Hematopoietic multipotent progenitor cell (in vitro differentiated cells): ENCODE data around the gene RBX1. TPM values are rescaled to one million over a fixed set of nuclear protein-coding genes. Genes with fewer than 3 reads are reported as not detected.
"Not testable (repeated sequence)": the region's sequence is repeated elsewhere in the genome, so short reads cannot be mapped to it uniquely, and the experiment has no call there.

Experiments
- DNase-seq, 3 donors: peaks; one replicate each; pipeline ENCODE4 v3.0.0-alpha.2; 2011 to 2015; ENCODE audit warnings: low read depth in 2 of 3, low spot score in 2 of 3
- total RNA-seq: library from RNA; depleted of rRNA; stranded (reverse); fragments of >200 nt; gene quantifications from one replicate; pipeline ENCODE4 v1.2.3, GENCODE V29; 2012

Gene RBX1
- 40.7 TPM for total RNA-seq

DNA sequence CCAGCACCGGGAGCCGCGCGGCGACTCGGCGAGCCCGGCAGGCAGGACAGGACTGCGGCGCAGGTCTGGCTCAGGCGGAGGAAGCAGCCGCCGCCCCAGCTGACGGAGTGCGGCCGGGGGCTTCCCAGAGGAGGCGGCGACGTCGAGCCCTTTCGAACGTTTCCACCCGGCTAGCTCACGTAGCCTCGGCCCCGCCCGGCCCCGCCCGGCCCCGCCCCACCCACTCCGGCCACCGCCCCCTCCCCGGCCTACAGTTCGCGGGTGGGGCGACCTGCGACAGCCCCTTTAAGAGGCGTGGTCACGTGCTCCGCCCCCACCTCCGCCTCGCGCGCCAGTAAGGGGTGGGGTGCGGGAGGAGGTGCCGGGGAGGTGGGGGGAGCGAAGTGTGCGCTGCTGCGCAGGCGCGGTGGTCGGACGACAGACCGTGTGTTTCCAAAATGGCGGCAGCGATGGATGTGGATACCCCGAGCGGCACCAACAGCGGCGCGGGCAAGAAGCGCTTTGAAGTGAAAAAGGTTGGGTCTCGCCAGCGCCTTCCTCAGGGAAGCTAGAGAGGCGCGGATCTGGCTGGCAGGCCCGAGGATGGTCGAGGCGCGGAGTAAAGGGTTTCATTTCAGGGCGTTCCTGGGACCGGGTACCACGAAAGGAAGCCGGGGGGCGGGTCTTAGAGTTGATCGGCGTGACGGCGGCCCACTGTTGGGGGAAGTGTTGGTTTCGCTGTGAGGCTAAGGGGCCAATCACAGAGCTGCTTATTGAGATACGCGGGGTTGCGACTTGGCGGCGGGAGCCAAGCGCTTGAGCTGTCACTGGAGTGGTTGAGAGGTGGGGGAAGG, at the start of gene RBX1:
Gene RBX1 (plus strand): TSS at position 417 of the 833 bp plus-strand sequence. CDS start 21 bp downstream, at position 438.
- peak; percentile 99 for DNase-seq

DNA sequence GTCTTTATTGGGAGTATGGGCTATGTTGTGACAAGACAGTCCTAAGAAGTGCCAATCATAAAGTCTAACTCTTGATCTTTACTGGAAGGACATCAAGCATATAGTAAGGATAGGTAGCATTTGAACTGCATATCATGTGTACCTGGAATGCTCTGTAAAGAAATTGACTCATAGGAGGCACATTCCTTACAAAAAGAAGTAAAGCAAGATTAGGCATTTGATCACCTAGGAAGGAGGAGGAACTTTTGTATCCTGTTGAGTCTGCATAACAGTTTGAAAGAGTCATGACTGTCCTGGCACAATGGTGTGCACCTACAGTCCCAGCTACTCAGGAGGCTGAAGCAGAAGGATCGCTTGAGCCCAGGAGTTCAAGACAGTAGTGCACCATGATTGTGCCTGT, 47.1 kb upstream of the RBX1 start:
- DNase-seq: no peak

DNA sequence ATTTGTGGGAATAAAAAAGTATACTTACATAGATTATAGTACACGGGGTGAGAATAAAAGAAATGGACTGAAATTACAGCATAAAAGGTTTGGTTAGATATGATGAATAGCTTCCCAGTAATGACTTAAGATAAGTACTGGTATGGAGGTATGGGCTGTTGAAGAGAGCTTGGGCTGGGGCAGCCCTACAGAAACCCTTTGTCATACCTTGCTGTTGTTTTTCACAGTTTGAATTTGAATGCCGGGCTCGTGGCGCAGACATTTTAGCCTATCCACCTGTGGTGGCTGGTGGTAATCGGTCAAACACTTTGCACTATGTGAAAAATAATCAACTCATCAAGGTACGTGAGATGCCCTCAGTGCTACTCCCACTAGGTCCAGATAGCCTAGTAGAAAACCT, 42.3 kb upstream of the RBX1 start:
- no peak for DNase-seq

DNA sequence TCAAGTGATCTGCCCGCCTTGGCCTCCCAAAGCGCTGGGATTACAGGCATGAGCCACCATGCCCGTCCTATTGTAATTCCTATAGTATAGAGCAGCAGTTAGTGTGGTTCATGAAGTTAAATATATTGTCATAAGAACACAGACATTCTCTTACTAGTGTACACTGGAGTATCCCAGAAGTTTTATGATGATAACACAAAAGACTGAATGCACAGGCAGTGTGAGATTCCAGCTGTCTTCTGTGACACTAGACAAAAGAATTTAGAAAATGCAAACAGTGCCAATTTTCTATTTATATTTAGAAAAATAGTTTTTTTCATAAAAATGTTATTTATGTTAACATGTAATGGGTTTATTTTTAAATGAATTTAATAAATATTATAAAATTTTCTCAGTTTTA, 39.4 kb upstream of the RBX1 start:
- DNase-seq: no peak

DNA sequence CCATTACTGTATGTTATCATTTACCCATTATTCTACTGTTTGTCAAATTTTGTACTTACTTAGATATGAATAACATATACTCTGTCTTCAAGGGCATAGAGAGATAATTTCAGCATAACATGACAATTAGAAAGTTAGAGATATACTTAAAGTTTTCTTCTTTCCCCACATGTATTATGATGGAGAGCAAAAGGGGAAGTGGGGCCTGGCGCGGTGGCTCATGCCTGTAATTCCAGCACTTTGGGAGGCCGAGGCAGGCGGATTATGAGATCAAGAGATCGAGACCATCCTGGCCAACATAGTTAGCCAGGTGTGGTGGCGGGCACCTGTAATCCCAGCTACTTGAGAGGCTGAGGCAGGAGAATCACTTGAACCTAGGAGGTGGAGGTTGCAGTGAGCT, 38.2 kb upstream of the RBX1 start:
- not testable (repeated sequence) for DNase-seq

DNA sequence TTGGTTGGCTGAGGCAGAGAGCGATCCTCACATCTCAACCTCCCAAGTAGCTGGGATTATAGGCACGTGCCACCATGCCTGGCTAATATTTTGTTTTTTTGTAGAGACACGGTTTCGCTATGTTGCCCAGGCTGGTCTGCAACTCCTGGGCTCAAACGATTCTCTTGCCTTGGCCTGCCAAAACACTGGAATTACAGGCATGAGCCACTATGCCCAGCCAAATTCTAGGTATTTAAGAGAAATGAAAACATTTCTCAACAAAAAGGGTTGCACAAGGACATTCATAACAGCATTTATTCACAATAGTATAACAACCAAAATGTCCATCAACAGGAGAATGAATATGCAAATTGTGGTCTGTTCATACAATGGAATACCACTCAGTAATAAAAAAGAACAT, 31.7 kb upstream of the RBX1 start:
- no peak for DNase-seq

DNA sequence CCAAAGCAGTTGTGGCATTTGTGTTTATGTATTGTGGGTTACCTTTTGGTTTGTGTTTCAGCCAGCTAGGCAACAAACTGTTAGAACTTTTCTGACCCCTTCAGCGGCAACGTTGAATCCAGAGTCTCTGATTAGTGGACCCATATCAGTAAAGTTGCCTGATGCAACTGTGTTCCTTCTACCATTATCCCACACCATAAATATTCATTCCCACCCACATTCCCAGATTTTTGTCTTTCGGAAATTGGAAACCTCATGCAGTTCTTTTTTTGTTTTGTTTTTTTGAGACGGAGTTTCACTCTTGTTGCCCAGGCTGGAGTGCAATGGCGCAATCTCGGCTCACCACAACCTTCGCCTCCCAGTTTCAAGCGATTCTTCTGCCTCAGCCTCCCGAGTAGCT, 30.7 kb upstream of the RBX1 start:
- no peak for DNase-seq

DNA sequence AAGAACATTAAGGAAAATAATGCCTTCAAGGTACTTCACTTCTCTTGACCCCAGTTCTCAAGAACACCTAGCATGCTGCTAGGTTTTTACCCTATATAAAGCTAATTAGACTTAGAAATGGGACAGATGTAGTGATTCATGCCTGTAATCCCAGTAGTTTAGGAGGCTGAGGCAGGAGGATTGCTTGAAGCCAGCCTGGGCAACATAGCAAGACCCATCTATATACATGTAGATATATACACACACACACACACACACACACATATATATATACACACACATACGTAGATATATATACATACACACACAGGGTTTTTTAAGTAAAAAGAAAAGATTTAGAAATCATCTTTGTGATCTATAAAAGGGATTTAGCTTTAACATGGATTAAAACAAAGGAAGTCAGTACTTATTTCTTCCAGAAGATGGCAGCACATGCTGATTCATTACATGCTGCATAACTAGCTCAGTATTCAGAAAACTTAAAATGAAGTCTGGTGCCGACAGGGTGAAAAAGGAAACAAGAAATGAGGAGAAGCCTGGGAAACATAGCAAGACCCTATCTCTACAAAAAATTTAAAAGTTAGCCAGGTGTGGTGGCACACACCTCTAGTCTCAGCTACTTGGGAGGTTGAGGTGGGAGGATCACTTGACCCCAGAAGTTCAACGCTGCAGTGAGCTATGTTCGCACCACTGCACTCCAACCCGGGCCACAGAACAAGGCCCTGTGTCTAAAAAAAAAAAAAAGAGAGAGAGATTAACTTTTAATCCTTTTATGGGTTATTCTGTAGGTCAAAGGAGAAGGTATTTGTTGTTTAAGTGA, 28.5 kb upstream of the RBX1 start:
- peak; percentile 46 to 87 (median 67) for DNase-seq

DNA sequence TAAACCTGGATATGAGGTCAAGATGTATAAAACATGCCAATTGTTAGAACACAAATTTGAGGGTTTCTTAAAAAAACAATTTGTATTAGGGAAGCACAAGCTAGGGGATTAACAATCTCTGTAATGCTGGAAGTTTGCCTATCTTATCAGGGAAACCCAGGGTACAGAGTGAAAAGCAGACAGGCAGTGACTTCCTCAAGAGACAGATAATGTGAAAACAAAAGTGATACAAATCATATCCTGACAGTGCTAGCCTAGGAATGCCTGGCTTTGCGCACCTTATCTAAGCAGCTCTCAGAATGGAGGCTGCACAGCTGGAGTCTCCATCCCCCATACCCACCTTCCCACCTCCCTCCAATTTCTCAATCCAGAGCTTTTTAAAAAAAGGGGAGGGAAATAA, 22.5 kb upstream of the RBX1 start:
- no peak for DNase-seq

DNA sequence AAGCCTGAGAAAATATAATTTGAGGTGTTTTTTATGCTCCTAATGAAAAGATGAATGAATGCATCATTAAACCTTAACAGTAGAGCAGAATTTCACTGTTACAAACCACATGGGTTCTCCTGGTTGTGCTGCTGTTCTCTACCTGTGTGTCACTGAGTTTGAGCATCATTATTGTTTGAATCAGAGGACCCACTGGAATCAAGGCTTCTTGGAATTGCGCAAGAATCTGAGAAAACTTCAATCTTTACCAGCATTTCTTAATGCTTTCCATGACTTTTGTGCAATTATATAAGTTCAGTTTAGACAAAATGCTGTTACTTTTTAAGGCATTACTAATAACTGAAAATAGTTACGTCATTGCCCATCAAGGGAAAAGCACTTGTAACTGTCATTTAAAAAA, 18.8 kb upstream of the RBX1 start:
- DNase-seq: no peak

DNA sequence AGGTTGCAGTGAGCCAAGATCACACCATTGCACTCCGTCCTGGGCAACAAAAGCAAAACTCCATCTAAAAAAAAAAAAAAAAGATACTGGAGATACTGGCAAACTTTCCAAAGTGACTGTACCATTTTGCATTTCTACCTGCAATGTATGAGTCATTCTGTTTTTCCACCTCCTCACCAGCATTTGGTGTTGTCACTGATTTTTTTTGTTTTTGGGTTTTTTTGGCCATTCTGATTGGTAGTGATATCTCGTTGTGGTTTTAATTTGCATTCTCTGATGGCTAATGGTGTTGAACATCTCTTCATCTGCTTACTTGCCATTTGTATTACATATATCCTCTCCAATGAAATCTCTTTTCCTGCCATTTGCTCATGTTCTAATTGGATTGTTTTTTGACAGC, 12.0 kb upstream of the RBX1 start:
- no peak for DNase-seq

DNA sequence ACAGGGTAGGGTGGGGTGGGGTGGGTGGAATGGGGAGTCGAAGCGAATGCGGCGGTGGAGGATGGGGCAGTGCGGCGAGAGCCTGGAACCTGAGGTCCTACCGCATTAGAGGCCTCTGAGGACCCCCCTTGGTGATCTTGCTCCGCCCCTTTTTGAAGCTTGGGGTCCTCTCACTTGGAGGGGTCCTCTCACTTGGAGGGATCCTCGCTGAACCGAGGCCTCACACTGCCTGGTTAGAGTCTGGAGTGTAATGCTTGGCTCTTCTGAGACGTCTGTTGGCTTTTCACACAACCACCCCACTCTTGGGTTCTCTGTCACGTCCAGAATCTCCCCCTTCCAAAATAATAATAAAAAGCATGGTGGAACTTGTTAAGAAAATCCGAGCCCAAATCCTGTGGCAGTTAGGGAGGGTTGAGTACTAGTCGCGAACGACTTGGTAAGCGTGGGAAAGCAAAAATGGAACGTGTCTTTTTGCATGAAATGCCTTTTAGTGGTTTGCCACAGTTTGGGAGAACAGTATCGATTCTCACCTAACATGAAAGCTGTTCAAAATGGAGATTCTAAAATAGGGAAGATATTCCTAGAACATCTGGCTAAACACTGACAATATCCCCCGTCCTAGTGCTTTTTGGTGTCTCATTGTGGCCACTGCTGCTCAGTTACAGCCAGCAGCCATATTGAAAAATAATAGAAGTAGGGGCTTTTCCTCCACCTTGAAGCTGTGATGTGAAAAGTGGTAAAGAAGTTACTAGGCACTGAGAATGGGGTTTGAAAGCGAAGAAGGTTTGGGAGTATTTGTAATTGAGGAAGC, 822 bp downstream of the RBX1 start:
- peak in 1 of 3 donors; percentile 41 for DNase-seq

DNA sequence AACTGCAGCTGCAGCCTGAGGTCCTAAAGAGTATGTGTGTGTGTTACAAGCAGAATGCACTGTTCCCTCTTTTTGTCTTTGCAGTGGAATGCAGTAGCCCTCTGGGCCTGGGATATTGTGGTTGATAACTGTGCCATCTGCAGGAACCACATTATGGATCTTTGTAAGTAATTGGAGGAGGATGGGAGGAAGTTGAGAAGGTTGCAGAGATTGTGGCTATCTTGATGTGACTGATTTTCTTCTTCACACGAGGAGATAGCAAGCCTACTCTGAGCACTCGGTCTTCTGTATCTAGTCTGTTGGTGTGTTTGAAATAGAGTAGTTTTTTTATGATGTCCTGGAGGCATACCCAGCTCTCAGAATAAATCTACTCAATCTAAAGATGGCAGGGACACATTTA, 2.3 kb downstream of the RBX1 start:
- DNase-seq: no peak

DNA sequence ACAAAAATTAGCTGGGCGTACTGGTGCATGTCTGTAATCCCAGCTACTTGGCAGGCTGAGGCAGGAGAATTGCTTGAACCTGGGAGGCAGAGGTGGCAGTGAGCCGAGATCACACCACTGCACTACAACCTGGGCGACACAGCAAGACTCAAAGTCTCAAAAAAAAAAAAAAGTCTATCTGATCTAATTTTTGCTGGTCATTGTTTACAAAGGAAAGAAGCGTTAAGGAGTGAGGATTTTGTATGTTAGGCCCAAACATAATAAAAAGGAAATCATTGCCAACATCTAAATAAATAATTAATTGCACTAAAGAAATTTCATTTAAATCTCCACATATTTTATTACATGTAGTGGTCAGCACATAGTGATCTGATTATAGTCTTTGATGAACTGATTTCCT, 2.9 kb downstream of the RBX1 start:
- DNase-seq: no peak

DNA sequence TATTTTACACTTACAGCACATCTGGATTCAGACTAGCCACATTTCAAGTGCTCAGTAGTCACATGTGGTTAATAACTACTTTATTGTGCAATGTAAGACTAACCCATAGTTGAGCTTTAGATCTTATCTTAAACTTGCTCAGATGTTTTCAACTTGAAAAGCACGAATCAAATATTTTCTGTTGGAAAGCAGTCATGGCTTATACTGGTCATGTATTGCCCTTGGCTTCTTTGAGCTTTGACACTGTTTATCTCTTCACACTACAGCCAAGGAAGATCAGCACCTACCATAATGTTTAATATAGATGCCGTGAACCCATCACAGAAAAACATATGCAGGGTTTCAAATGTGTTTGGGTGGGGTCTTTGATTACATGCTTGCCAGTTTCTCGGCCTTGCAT, 4.4 kb downstream of the RBX1 start:
- DNase-seq: no peak

DNA sequence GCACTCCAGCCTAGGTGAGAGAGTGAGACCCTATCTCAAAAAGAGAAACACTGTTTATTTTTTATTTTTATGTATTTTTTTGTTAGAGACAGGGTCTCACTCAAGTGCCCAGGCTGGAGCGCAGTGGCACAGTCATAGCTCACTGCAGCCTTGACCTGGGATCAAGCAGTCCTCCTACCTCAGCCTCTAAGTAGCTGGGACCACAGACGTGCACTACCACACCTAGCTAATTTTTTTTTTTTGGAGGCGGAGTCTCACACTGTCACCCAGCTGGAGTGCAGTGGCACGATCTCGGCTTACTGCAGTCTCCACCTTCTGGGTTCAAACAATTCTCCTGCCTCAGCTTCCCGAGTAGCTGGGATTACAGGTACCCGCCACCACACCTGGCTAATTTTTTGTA, 6.4 kb downstream of the RBX1 start:
- no peak for DNase-seq

DNA sequence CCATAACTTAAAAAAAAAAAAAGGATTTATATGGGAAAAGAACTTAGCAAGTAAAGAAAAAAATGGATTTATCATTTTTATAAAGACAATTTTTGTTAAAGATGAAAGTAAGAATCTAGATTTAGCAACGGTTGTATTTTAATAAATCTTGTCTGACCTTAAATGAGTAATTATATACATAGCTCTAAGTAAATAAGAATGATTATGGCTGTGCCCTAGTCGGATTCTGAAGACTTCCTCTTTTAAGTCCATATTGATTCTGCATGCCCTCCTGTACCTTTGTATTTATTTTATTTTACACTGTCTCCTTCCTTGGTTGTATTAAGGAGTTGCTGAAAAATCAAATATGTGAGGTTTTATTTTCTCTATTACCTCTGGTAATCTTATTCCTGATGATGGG, 7.1 kb downstream of the RBX1 start:
- DNase-seq: no peak

DNA sequence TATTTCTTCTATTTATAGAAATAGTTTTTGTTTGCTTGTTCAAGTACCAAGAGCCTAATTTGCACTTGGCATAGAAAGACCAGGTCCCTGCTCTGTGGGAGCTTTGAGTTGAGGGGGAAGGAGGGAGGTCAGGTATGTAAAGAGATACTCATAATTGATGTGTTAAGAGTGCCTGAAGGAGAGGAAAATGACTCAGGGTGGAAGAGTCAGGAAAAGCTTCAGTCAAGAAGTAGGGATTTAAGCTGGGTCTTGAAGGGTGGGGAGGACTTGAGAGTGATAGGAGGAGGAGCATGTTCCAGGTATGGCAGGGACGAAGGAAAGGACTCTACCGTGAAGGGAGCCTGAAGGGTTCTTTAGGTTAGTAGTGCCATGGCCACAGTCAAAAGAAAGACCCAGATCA, 9.0 kb downstream of the RBX1 start:
- DNase-seq: no peak

DNA sequence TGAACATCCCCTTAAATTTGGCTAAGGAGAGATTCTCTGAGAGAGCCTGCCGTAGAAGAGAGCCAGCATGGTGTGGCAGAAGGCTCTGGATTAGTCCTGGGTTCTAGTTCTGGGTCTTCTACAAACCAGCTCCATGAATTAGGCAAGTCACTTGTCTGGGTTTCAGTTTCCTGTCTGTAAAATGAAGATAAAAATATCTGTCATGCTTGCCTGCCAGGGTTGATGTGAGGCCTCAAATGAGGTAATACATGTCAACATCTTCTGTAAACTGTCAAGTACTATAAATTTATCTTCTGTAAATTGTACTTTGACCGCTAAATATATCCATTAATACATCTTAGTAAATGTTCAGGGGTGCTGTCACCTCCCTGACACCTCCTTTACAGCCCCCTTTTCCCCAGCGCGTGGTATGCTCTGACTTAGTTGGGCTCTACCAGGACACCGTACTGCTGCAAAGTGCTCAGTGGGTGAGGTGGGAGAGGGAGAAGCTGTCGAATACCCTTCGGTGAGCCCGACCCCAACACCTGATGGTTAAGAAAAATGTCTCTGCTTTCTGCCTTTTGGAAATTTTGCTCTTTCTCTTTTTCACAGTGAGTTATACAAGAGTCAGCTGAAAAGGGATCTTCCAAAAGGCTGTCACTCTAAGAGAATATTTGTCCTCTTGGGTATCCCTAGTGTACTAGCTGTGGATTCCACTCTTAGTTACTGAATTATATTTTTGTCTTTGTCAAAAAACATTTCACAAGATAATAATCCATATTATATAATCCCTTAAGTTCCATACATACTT, 15.0 kb downstream of the RBX1 start:
- DNase-seq: peak in 2 of 3 donors; percentile 47 to 73

DNA sequence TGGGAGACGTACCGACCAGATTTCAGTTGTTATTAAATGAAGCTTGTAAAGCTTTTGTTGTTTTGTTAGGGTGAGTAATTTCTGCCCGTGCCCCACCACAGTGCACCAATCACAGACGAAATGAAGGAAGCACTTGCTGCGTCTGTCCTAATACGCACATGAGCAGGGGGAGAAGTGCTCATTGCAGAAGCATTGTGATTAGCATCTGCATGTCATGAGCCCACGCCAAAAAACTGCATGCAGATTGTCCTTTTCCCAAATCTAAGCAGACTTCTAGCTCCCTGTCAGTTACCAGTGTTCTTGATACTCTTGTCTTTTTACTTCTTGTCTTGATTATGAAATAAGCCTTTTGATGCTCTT, 15.5 kb downstream of the RBX1 start:
- peak in 2 of 3 donors; percentile 25 to 37 for DNase-seq
